Mammary epithelial cell (primary cell): ENCODE results near the gene SLC38A1.

Experiments
- EZH2 ChIP-seq: IDR thresholded peaks from 2 replicates; pipeline ENCODE4 v1.6.1; 2012; ENCODE audit warnings: low read length, inconsistent platforms, borderline replicate concordance
- TF ChIP-seq, protein P1 (sequence below), 2 donors: IDR thresholded peaks in 1 of 2; conservative IDR thresholded peaks in 1 of 2; 2 replicates each; pipeline ENCODE4 v1.5.1; 2011 to 2012; ENCODE audit warnings: inconsistent platforms in 2 of 2, low read length in 2 of 2, mild to moderate bottlenecking in 2 of 2, control low read depth in 1 of 2, low read depth in 1 of 2; ENCODE audit not compliant: insufficient read depth in 1 of 2; ENCODE audit errors: extremely low read depth in 1 of 2

DNA sequence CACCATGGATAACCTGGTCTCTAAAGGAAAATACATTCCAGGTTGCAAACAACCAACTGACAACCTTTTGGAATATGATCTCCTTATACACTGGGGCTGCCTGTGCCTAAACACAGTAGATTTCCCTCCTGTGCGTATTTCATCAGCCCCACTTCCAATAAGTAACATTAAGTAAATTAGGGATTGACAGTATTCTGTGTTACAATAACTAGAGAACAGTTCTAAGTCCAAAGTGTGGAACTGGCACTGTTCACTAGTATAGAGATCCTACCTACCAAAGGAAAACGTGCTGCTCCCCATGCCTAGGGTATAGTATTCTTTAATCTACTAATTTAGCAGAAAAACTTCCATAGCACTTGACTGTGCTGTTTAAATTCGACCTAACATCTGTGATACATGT is 82.8 kb downstream of the SLC38A1 start:
- TF ChIP-seq, protein P1, sequence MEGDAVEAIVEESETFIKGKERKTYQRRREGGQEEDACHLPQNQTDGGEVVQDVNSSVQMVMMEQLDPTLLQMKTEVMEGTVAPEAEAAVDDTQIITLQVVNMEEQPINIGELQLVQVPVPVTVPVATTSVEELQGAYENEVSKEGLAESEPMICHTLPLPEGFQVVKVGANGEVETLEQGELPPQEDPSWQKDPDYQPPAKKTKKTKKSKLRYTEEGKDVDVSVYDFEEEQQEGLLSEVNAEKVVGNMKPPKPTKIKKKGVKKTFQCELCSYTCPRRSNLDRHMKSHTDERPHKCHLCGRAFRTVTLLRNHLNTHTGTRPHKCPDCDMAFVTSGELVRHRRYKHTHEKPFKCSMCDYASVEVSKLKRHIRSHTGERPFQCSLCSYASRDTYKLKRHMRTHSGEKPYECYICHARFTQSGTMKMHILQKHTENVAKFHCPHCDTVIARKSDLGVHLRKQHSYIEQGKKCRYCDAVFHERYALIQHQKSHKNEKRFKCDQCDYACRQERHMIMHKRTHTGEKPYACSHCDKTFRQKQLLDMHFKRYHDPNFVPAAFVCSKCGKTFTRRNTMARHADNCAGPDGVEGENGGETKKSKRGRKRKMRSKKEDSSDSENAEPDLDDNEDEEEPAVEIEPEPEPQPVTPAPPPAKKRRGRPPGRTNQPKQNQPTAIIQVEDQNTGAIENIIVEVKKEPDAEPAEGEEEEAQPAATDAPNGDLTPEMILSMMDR (conservative IDR thresholded peaks at IDR 0.05 in 1 of 2, IDR thresholded peaks at IDR 0.05 in 1 of 2; ENCODE audit: extremely low read depth in 1 of 2, insufficient read depth in 1 of 2, low read depth in 1 of 2, low read length in 2 of 2), result no peak
- TF ChIP-seq EZH2, result no peak
